ENCODE results near the gene MPRIP.

MPRIP gene

GRCh38 chr17:17060001-17060922 is 18.0 kb downstream of the MPRIP start:
- no peak overlapping the region for H3K27ac ChIP-seq (ENCODE audit: low read length)
- H3K36me3 ChIP-seq (ENCODE audit: control insufficient read depth, low read depth, low read length) = no peaks in the 10 kb centered on the region
- no peaks in the 10 kb centered on the region for H3K27me3 ChIP-seq (ENCODE audit: control insufficient read depth, insufficient read depth, low read length)
- no peak overlapping the region for H3K4me3 ChIP-seq (ENCODE audit: low read length)
- H3K4me1 ChIP-seq (ENCODE audit: control insufficient read depth, low read depth, low read length) = peaks cover 2% of the 10 kb centered on the region
- no peak overlapping the region for H3K9ac ChIP-seq (ENCODE audit: low read length)
- no peaks in the 10 kb centered on the region for H3K9me3 ChIP-seq (ENCODE audit: control insufficient read depth, low read depth, low read length)

GRCh38 chr17:17060930-17061329 is 18.7 kb downstream of the MPRIP start:
- Histone ChIP-seq H3K4me1 (ENCODE audit: control insufficient read depth, low read depth, low read length) (no peaks in the 10 kb centered on the region), H3K27ac (ENCODE audit: low read length) (no peak overlapping the region), H3K36me3 (ENCODE audit: control insufficient read depth, low read depth, low read length) (no peaks in the 10 kb centered on the region)

GRCh38 chr17:17061516-17061915 is 19.3 kb downstream of the MPRIP start:
- no peak overlapping the region for H3K4me3 ChIP-seq (ENCODE audit: low read length)
- no peaks in the 10 kb centered on the region for H3K9me3 ChIP-seq (ENCODE audit: control insufficient read depth, low read depth, low read length)
- H3K27me3 ChIP-seq (ENCODE audit: control insufficient read depth, insufficient read depth, low read length) = no peaks in the 10 kb centered on the region
- no peaks in the 10 kb centered on the region for H3K36me3 ChIP-seq (ENCODE audit: control insufficient read depth, low read depth, low read length)
- H3K9ac ChIP-seq (ENCODE audit: low read length) = no peak overlapping the region
- no peaks in the 10 kb centered on the region for H3K4me1 ChIP-seq (ENCODE audit: control insufficient read depth, low read depth, low read length)
- H3K27ac ChIP-seq (ENCODE audit: low read length) = no peak overlapping the region

More at GRCh38 chr17:17060930-17061329, 18.7 kb downstream of the MPRIP start:
- H3K9ac ChIP-seq (ENCODE audit: low read length) = no peak overlapping the region
- no peaks in the 10 kb centered on the region for H3K9me3 ChIP-seq (ENCODE audit: control insufficient read depth, low read depth, low read length)
- no peak overlapping the region for H3K4me3 ChIP-seq (ENCODE audit: low read length)
- H3K27me3 ChIP-seq (ENCODE audit: control insufficient read depth, insufficient read depth, low read length) = no peaks in the 10 kb centered on the region

GRCh38 chr17:17062356-17062755 is 20.1 kb downstream of the MPRIP start:
- H3K4me3 ChIP-seq (ENCODE audit: low read length) = no peak overlapping the region
- H3K36me3 ChIP-seq (ENCODE audit: control insufficient read depth, low read depth, low read length) = no peaks in the 10 kb centered on the region
- no peak overlapping the region for H3K27ac ChIP-seq (ENCODE audit: low read length)
- no peaks in the 10 kb centered on the region for H3K9me3 ChIP-seq (ENCODE audit: control insufficient read depth, low read depth, low read length)
- H3K4me1 ChIP-seq (ENCODE audit: control insufficient read depth, low read depth, low read length) = no peaks in the 10 kb centered on the region
- no peaks in the 10 kb centered on the region for H3K27me3 ChIP-seq (ENCODE audit: control insufficient read depth, insufficient read depth, low read length)
- no peak overlapping the region for H3K9ac ChIP-seq (ENCODE audit: low read length)

GRCh38 chr17:17062866-17063265 is 20.6 kb downstream of the MPRIP start:
- no peak overlapping the region for H3K4me3 ChIP-seq (ENCODE audit: low read length)
- H3K9me3 ChIP-seq (ENCODE audit: control insufficient read depth, low read depth, low read length) = no peaks in the 10 kb centered on the region
- no peaks in the 10 kb centered on the region for H3K27me3 ChIP-seq (ENCODE audit: control insufficient read depth, insufficient read depth, low read length)
- no peak overlapping the region for H3K9ac ChIP-seq (ENCODE audit: low read length)
- no peaks in the 10 kb centered on the region for H3K4me1 ChIP-seq (ENCODE audit: control insufficient read depth, low read depth, low read length)
- H3K27ac ChIP-seq (ENCODE audit: low read length) = no peak overlapping the region
- no peaks in the 10 kb centered on the region for H3K36me3 ChIP-seq (ENCODE audit: control insufficient read depth, low read depth, low read length)

- no peak overlapping the region for H3K27ac ChIP-seq (ENCODE audit: low read length)
These were observed 21.4 kb downstream of the MPRIP start for GRCh38 chr17:17063546-17064122.

GRCh38 chr17:17064322-17064721 is 22.1 kb downstream of the MPRIP start:
- H3K4me1 ChIP-seq (ENCODE audit: control insufficient read depth, low read depth, low read length) = no peaks in the 10 kb centered on the region
- no peak overlapping the region for H3K9ac ChIP-seq (ENCODE audit: low read length)
- H3K4me3 ChIP-seq (ENCODE audit: low read length) = no peak overlapping the region
- H3K36me3 ChIP-seq (ENCODE audit: control insufficient read depth, low read depth, low read length) = no peaks in the 10 kb centered on the region
- no peaks in the 10 kb centered on the region for H3K27me3 ChIP-seq (ENCODE audit: control insufficient read depth, insufficient read depth, low read length)
- no peak overlapping the region for H3K27ac ChIP-seq (ENCODE audit: low read length)
- H3K9me3 ChIP-seq (ENCODE audit: control insufficient read depth, low read depth, low read length) = no peaks in the 10 kb centered on the region

More at GRCh38 chr17:17063546-17064122, 21.4 kb downstream of the MPRIP start:
- Histone ChIP-seq H3K4me1 (ENCODE audit: control insufficient read depth, low read depth, low read length) (no peaks in the 10 kb centered on the region), H3K27me3 (ENCODE audit: control insufficient read depth, insufficient read depth, low read length) (no peaks in the 10 kb centered on the region), H3K36me3 (ENCODE audit: control insufficient read depth, low read depth, low read length) (no peaks in the 10 kb centered on the region), H3K9me3 (ENCODE audit: control insufficient read depth, low read depth, low read length) (no peaks in the 10 kb centered on the region), H3K9ac (ENCODE audit: low read length) (no peak overlapping the region), H3K4me3 (ENCODE audit: low read length) (no peak overlapping the region)

- Histone ChIP-seq H3K27me3 (ENCODE audit: control insufficient read depth, insufficient read depth, low read length) (no peaks in the 10 kb centered on the region), H3K4me3 (ENCODE audit: low read length) (no peak overlapping the region), H3K36me3 (ENCODE audit: control insufficient read depth, low read depth, low read length) (no peaks in the 10 kb centered on the region), H3K27ac (ENCODE audit: low read length) (no peak overlapping the region), H3K9me3 (ENCODE audit: control insufficient read depth, low read depth, low read length) (no peaks in the 10 kb centered on the region), H3K4me1 (ENCODE audit: control insufficient read depth, low read depth, low read length) (no peaks in the 10 kb centered on the region), H3K9ac (ENCODE audit: low read length) (no peak overlapping the region)
These were observed 23.8 kb downstream of the MPRIP start for GRCh38 chr17:17066021-17066420.

GRCh38 chr17:17067257-17067656 is 25.0 kb downstream of the MPRIP start:
- H3K4me1 ChIP-seq (ENCODE audit: control insufficient read depth, low read depth, low read length) = no peaks in the 10 kb centered on the region
- no peaks in the 10 kb centered on the region for H3K9me3 ChIP-seq (ENCODE audit: control insufficient read depth, low read depth, low read length)
- no peaks in the 10 kb centered on the region for H3K27me3 ChIP-seq (ENCODE audit: control insufficient read depth, insufficient read depth, low read length)
- no peak overlapping the region for H3K4me3 ChIP-seq (ENCODE audit: low read length)
- no peaks in the 10 kb centered on the region for H3K36me3 ChIP-seq (ENCODE audit: control insufficient read depth, low read depth, low read length)
- no peak overlapping the region for H3K27ac ChIP-seq (ENCODE audit: low read length)
- no peak overlapping the region for H3K9ac ChIP-seq (ENCODE audit: low read length)

- H3K27me3 ChIP-seq (ENCODE audit: control insufficient read depth, insufficient read depth, low read length) = no peaks in the 10 kb centered on the region
- no peaks in the 10 kb centered on the region for H3K9me3 ChIP-seq (ENCODE audit: control insufficient read depth, low read depth, low read length)
- no peaks in the 10 kb centered on the region for H3K36me3 ChIP-seq (ENCODE audit: control insufficient read depth, low read depth, low read length)
- H3K4me1 ChIP-seq (ENCODE audit: control insufficient read depth, low read depth, low read length) = no peaks in the 10 kb centered on the region
- H3K4me3 ChIP-seq (ENCODE audit: low read length) = no peak overlapping the region
- no peak overlapping the region for H3K27ac ChIP-seq (ENCODE audit: low read length)
- no peak overlapping the region for H3K9ac ChIP-seq (ENCODE audit: low read length)
These were observed 27.6 kb downstream of the MPRIP start for GRCh38 chr17:17069849-17070248.

- H3K27ac ChIP-seq (ENCODE audit: low read length) = no peak overlapping the region
- H3K36me3 ChIP-seq (ENCODE audit: control insufficient read depth, low read depth, low read length) = no peaks in the 10 kb centered on the region
- H3K27me3 ChIP-seq (ENCODE audit: control insufficient read depth, insufficient read depth, low read length) = no peaks in the 10 kb centered on the region
- no peak overlapping the region for H3K9ac ChIP-seq (ENCODE audit: low read length)
- H3K4me3 ChIP-seq (ENCODE audit: low read length) = no peak overlapping the region
- no peaks in the 10 kb centered on the region for H3K9me3 ChIP-seq (ENCODE audit: control insufficient read depth, low read depth, low read length)
- H3K4me1 ChIP-seq (ENCODE audit: control insufficient read depth, low read depth, low read length) = no peaks in the 10 kb centered on the region
These were observed 28.7 kb downstream of the MPRIP start for GRCh38 chr17:17070931-17071330.
